Heart left ventricle (tissue), 13 donors: ENCODE data around the gene PTK7.

Source experiments
- CTCF ChIP-seq, 12 donors: fragments of 200-600 bp; sonication (generic) in 4 of 12; IDR thresholded peaks; one replicate each; pipeline versions ENCODE4 v1.5.0 to v1.8.0; 2018 to 2022; ENCODE audit warnings: antibody characterized with exemption in 12 of 12, mild to moderate bottlenecking in 5 of 12
- POLR2A ChIP-seq, 2 donors: fragments of 450-650 bp; IDR thresholded peaks; one replicate each; pipeline ENCODE4 v1.6.1; 2017; ENCODE audit warnings: antibody characterized with exemption in 2 of 2, mild to moderate bottlenecking in 2 of 2, moderate library complexity in 2 of 2
- donor health status: ischemic (EF 13 %, LVEDD 7.1; RV severe dilation, severe dysfunction).
- donor health status: DM: no; HTN: yes; CAD: no.
- donor health status: DM: no; HTN: no; CAD: no.
- donor health status: ischemic (EF 25% LVEDD 6.9; RV normal size, moderate dysfunction).
- donor health status: ischemic (EF 25% LVEDD 5.7; RV mildly dilated, moderate dysfunction).
- donor health status: ischemic (EF 35%, LVEDD 5.7; RV mildly dilated, moderate dysfunction).
- donor health status: nonischemic (EF 11% LVEDD 7.7; RV severe dilation, severe dysfunction).
- donor health status: DM: yes; HTN: yes; CAD: no.
- donor health status: PGD.
- donor health status: ischemic (EF 29% LVEDD 5.4; RV normal size, mild dysfunction).
- donor health status: nonischemic (EF 23%, LVEDD 6.1; RV moderate dilation, normal function).

DNA sequence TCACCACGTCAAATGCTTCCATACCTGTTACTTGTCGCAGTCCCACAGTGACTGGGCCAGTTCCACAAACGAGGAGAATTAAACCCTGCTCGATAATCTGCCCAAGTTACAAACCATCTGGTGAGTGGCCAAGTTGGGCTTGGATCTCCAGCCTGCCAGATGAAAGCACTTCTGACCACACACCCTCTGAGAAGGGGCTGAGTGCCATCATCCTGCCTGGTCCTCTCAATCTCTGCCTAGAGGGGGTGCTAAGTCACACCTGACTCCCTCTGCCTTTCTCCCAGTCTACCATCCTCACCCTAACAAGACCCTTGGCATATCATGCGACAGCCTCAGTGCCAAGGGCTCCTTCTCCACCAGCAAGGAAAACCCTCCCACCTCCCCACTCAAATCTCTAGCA, 38.9 kb upstream of the PTK7 start:
- TF ChIP-seq CTCF (IDR thresholded peaks at IDR 0.05) (no peak), POLR2A (IDR thresholded peaks at IDR 0.05) (no peak)
